Karpas-422 (cell line): Measurements from ENCODE around the gene SERINC2. TPM values are rescaled to one million over a fixed set of nuclear protein-coding genes. Genes with fewer than 3 reads are reported as not detected.

Source experiments
- DNase-seq: peaks from one replicate; pipeline ENCODE4 v3.0.0-alpha.2; 2015
- H2AFZ ChIP-seq: fragments of 200-600 bp; sonication (generic); 2 replicates; pipeline ENCODE4 v1.6.1; 2014; ENCODE audit warnings: antibody characterized with exemption, low read length, mixed read lengths
- H3K27ac ChIP-seq: fragments of 200-600 bp; sonication (generic); 2 replicates; pipeline ENCODE4 v1.5.1; 2014; ENCODE audit warnings: mild to moderate bottlenecking, low read length, moderate library complexity
- H3K27me3 ChIP-seq: fragments of 200-600 bp; sonication (generic); 2 replicates; pipeline ENCODE4 v1.6.1; 2014; ENCODE audit warnings: low read length, mixed read lengths
- H3K36me3 ChIP-seq: fragments of 200-600 bp; sonication (generic); 2 replicates; pipeline ENCODE4 v1.6.1; 2014; ENCODE audit warnings: low read length, mixed read lengths; ENCODE audit not compliant: insufficient read depth
- H3K4me1 ChIP-seq: fragments of 200-600 bp; sonication (generic); 2 replicates; pipeline ENCODE4 v1.6.1; 2014; ENCODE audit warnings: mild to moderate bottlenecking, low read length, mixed read lengths
- H3K4me2 ChIP-seq: fragments of 200-600 bp; sonication (generic); 2 replicates; pipeline ENCODE4 v1.6.1; 2014; ENCODE audit warnings: low read length, low read depth, mild to moderate bottlenecking; ENCODE audit not compliant: poor library complexity, severe bottlenecking
- H3K4me3 ChIP-seq: fragments of 200-600 bp; sonication (generic); 2 replicates; pipeline ENCODE4 v1.5.1; 2014; ENCODE audit warnings: mild to moderate bottlenecking, antibody characterized with exemption, low read length, mixed read lengths
- H3K79me2 ChIP-seq: fragments of 200-600 bp; sonication (generic); 2 replicates; pipeline ENCODE4 v1.6.1; 2014; ENCODE audit warnings: mild to moderate bottlenecking, low read length, mixed read lengths
- H3K9ac ChIP-seq: fragments of 200-600 bp; sonication (generic); 2 replicates; pipeline ENCODE4 v1.6.0; 2014; ENCODE audit warnings: low read length
- H3K9me2 ChIP-seq: fragments of 200-600 bp; sonication (generic), shearing (Covaris generic); replicated peaks from 2 replicates; pipeline ENCODE4 v1.6.0; 2014; ENCODE audit warnings: mild to moderate bottlenecking, low read length, moderate library complexity; ENCODE audit not compliant: insufficient read depth
- H3K9me3 ChIP-seq: fragments of 300-700, 200-600 bp; sonication (generic); 2 replicates; pipeline ENCODE4 v1.6.1; 2014; ENCODE audit warnings: low read length, mixed read lengths
- H4K20me1 ChIP-seq: fragments of 200-600 bp; sonication (generic); 2 replicates; pipeline ENCODE4 v1.6.1; 2014; ENCODE audit warnings: mild to moderate bottlenecking, antibody characterized with exemption, low read length, low read depth; ENCODE audit not compliant: insufficient read depth
- total RNA-seq: library from RNA; depleted of rRNA; stranded (reverse); fragments of >200 nt; shearing (Covaris generic); gene quantifications from 2 replicates; pipeline ENCODE4 v1.2.3, GENCODE V29; 2014; ENCODE audit warnings: low replicate concordance

The SERINC2 gene
- total RNA-seq, 1 experiment from 2014 or later, result 2.7 TPM

GRCh38 chr1:31405578-31406245, 7.3 kb upstream of the SERINC2 start:
- Histone ChIP-seq H3K9me2 (no peaks in the 10 kb centered on the region), H2AFZ (no peak overlapping the region), H3K4me3 (no peak overlapping the region), H4K20me1 (no peaks in the 10 kb centered on the region), H3K9me3 (no peaks in the 10 kb centered on the region), H3K4me2 (no peak overlapping the region), H3K79me2 (no peaks in the 10 kb centered on the region), H3K9ac (no peak overlapping the region), H3K36me3 (no peaks in the 10 kb centered on the region), H3K27ac (no peak overlapping the region), H3K4me1 (no peaks in the 10 kb centered on the region), H3K27me3 (no peaks in the 10 kb centered on the region)
- DNase-seq, result no peak

GRCh38 chr1:31407029-31407626, 5.9 kb upstream of the SERINC2 start:
- Histone ChIP-seq H3K36me3 (no peaks in the 10 kb centered on the region), H3K27ac (no peak overlapping the region), H3K9me2 (no peaks in the 10 kb centered on the region), H3K4me2 (no peak overlapping the region), H3K79me2 (no peaks in the 10 kb centered on the region), H2AFZ (no peak overlapping the region), H3K4me3 (no peak overlapping the region), H3K9ac (no peak overlapping the region), H3K9me3 (no peaks in the 10 kb centered on the region), H3K4me1 (no peaks in the 10 kb centered on the region), H3K27me3 (no peaks in the 10 kb centered on the region), H4K20me1 (no peaks in the 10 kb centered on the region)
- no peak for DNase-seq

- Histone ChIP-seq H3K79me2 (no peaks in the 10 kb centered on the region), H3K27me3 (no peaks in the 10 kb centered on the region), H3K4me1 (no peaks in the 10 kb centered on the region), H4K20me1 (no peaks in the 10 kb centered on the region), H3K9me2 (no peaks in the 10 kb centered on the region), H3K9me3 (no peaks in the 10 kb centered on the region), H3K27ac (no peak overlapping the region), H2AFZ (no peak overlapping the region), H3K36me3 (no peaks in the 10 kb centered on the region), H3K4me2 (no peak overlapping the region), H3K4me3 (no peak overlapping the region), H3K9ac (no peak overlapping the region)
- DNase-seq, result no peak
Measured at GRCh38 chr1:31408788-31409318, 4.2 kb upstream of the SERINC2 start.

GRCh38 chr1:31409946-31410858, 2.8 kb upstream of the SERINC2 start:
- Histone ChIP-seq H3K9ac (no peak overlapping the region), H3K9me2 (no peaks in the 10 kb centered on the region), H3K27me3 (no peaks in the 10 kb centered on the region), H3K27ac (no peak overlapping the region), H3K4me1 (no peaks in the 10 kb centered on the region), H3K4me2 (no peak overlapping the region), H2AFZ (no peak overlapping the region), H3K36me3 (no peaks in the 10 kb centered on the region), H3K4me3 (no peak overlapping the region), H3K9me3 (no peaks in the 10 kb centered on the region), H3K79me2 (no peaks in the 10 kb centered on the region), H4K20me1 (no peaks in the 10 kb centered on the region)
- no peak for DNase-seq

GRCh38 chr1:31410871-31411270, 2.1 kb upstream of the SERINC2 start:
- Histone ChIP-seq H3K27ac (no peak overlapping the region), H4K20me1 (no peaks in the 10 kb centered on the region), H3K27me3 (no peaks in the 10 kb centered on the region), H3K9me2 (no peaks in the 10 kb centered on the region), H2AFZ (no peak overlapping the region), H3K9me3 (no peaks in the 10 kb centered on the region), H3K9ac (no peak overlapping the region), H3K4me2 (no peak overlapping the region), H3K4me1 (no peaks in the 10 kb centered on the region), H3K4me3 (no peak overlapping the region), H3K36me3 (no peaks in the 10 kb centered on the region), H3K79me2 (no peaks in the 10 kb centered on the region)
- no peak for DNase-seq

GRCh38 chr1:31412205-31412604, 808 bp upstream of the SERINC2 start:
- Histone ChIP-seq H3K27me3 (no peaks in the 10 kb centered on the region), H3K9ac (no peak overlapping the region), H3K79me2 (no peaks in the 10 kb centered on the region), H3K4me3 (no peak overlapping the region), H3K9me2 (no peaks in the 10 kb centered on the region), H3K27ac (no peak overlapping the region), H3K4me1 (no peaks in the 10 kb centered on the region), H4K20me1 (no peaks in the 10 kb centered on the region), H2AFZ (no peak overlapping the region), H3K9me3 (no peaks in the 10 kb centered on the region), H3K4me2 (no peak overlapping the region), H3K36me3 (no peaks in the 10 kb centered on the region)
- no peak for DNase-seq

GRCh38 chr1:31413405-31414001, 490 bp downstream of the SERINC2 start:
- Histone ChIP-seq H3K36me3 (no peaks in the 10 kb centered on the region), H3K4me2 (no peak overlapping the region), H3K4me1 (no peaks in the 10 kb centered on the region), H3K9ac (no peak overlapping the region), H2AFZ (no peak overlapping the region), H3K79me2 (no peaks in the 10 kb centered on the region), H4K20me1 (no peaks in the 10 kb centered on the region), H3K9me2 (no peaks in the 10 kb centered on the region), H3K27ac (no peak overlapping the region), H3K9me3 (no peaks in the 10 kb centered on the region), H3K4me3 (no peak overlapping the region), H3K27me3 (no peaks in the 10 kb centered on the region)
- DNase-seq, result no peak

- no peak overlapping the region for H3K4me2 ChIP-seq
- no peak overlapping the region for H3K9ac ChIP-seq
- H3K27me3 ChIP-seq, result no peaks in the 10 kb centered on the region
Measured at GRCh38 chr1:31414980-31415370, 2.0 kb downstream of the SERINC2 start.

More at GRCh38 chr1:31414980-31415370, 2.0 kb downstream of the SERINC2 start:
- Histone ChIP-seq H3K4me1 (no peaks in the 10 kb centered on the region), H3K9me3 (no peaks in the 10 kb centered on the region), H3K4me3 (no peak overlapping the region), H3K36me3 (no peaks in the 10 kb centered on the region), H3K27ac (no peak overlapping the region), H3K9me2 (no peaks in the 10 kb centered on the region), H2AFZ (no peak overlapping the region), H4K20me1 (no peaks in the 10 kb centered on the region), H3K79me2 (no peaks in the 10 kb centered on the region)
- DNase-seq, result no peak
